Thymus (tissue), 11 donors: ENCODE results near the gene ROR1. TPM values are rescaled to one million over a fixed set of nuclear protein-coding genes. Genes with fewer than 3 reads are reported as not detected.
A peak's percentile ranks its signal among the peaks of the same experiment; 100 is the strongest.

ENCODE experiments used
- DNase-seq, 9 donors: peaks; one replicate each; pipeline ENCODE4 v3.0.0-alpha.2; 2013; ENCODE audit warnings: low spot score in 9 of 9, low read depth in 6 of 9, missing footprints in 1 of 9
- H3K27ac ChIP-seq, 2 donors: one replicate each; pipeline ENCODE4 v1.5.1; 2013; ENCODE audit warnings: control low read depth in 1 of 2, low read depth in 1 of 2, low read length in 1 of 2, mild to moderate bottlenecking in 1 of 2, moderate library complexity in 1 of 2
- H3K27me3 ChIP-seq, 2 donors: one replicate each; pipeline ENCODE4 v1.5.1; 2013; ENCODE audit warnings: low read length in 1 of 2; ENCODE audit not compliant: control insufficient read depth in 2 of 2, insufficient read depth in 1 of 2
- H3K36me3 ChIP-seq, 2 donors: one replicate each; pipeline ENCODE4 v1.5.1; 2013; ENCODE audit warnings: low read length in 1 of 2, mild to moderate bottlenecking in 1 of 2, moderate library complexity in 1 of 2; ENCODE audit not compliant: control insufficient read depth in 2 of 2, insufficient read depth in 2 of 2
- H3K4me1 ChIP-seq, 2 donors: one replicate each; pipeline ENCODE4 v1.5.1; 2013; ENCODE audit warnings: low read length in 2 of 2; ENCODE audit not compliant: control insufficient read depth in 2 of 2, insufficient read depth in 2 of 2
- H3K4me3 ChIP-seq, 2 donors: one replicate each; pipeline ENCODE4 v1.5.1; 2013; ENCODE audit warnings: low read length in 2 of 2, control low read depth in 1 of 2, mild to moderate bottlenecking in 1 of 2
- H3K9me3 ChIP-seq, 2 donors: one replicate each; pipeline ENCODE4 v1.5.1; 2013; ENCODE audit warnings: low read length in 1 of 2, mild to moderate bottlenecking in 1 of 2; ENCODE audit not compliant: control insufficient read depth in 2 of 2, insufficient read depth in 1 of 2
- WGBS: extraction: QIAGEN DNeasy Blood & Tissue Kit; methylation state at CpG from one replicate; pipeline ENCODE4 v1.1.7; 2013; 5-methylcytosine and 5-hydroxymethylcytosine counted together
- polyA plus RNA-seq: library from polyadenylated mRNA; stranded (reverse); fragments of 200-250 nt; gene quantifications from one replicate; pipeline ENCODE4 v1.2.3, GENCODE V29; 2013
- total RNA-seq: library from RNA; stranded (reverse); fragments of 120-200 nt; gene quantifications from one replicate; pipeline ENCODE4 v1.2.4, GENCODE V29; 2013
- donor health status: healthy.

ROR1 gene
- total and polyA plus RNA-seq, 2 donors = 1.5 to 5.2 TPM

DNA sequence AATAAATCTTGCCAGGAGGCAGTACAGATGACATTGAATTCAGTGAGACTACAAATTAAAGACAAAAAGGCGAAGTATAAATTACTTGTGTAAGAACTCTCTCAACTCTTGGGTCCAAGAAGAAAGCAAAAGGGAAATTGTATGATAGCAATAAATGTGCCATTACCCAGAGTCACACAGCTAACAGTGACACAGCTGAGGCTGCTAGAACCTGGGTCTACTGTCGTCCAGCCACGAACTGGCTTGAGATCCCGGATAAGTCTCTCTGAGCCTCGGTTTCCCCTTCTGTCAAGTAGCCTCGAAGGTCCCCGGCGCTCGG lies 362 bp upstream of the ROR1 start:
- peak overlapping the region; percentile 44 to 57 for H3K4me3 ChIP-seq
- H3K4me1 ChIP-seq = peaks cover 0 to 18% of the 10 kb centered on the region in 2 donors
- peaks cover 35 to 37% of the 10 kb centered on the region in 2 donors for H3K27me3 ChIP-seq
- 4% methylated on average over 9 of the region's 9 CpGs for WGBS
- no peak overlapping the region for H3K27ac ChIP-seq
- no peaks in the 10 kb centered on the region for H3K36me3 ChIP-seq
- no peak for DNase-seq
- H3K9me3 ChIP-seq = no peaks in the 10 kb centered on the region

GRCh38 chr1:63774617-63775417 lies 1.0 kb downstream of the ROR1 start:
- no peaks in the 10 kb centered on the region for H3K9me3 ChIP-seq
- peak overlapping the region in 1 of 2 donors; percentile 17 for H3K27ac ChIP-seq
- peaks cover 35 to 37% of the 10 kb centered on the region in 2 donors for H3K27me3 ChIP-seq
- DNase-seq = peak in 5 of 9 donors; percentile 13 to 61 (median 24)
- no peaks in the 10 kb centered on the region for H3K36me3 ChIP-seq
- H3K4me3 ChIP-seq = peak overlapping the region; percentile 56 to 57
- peaks cover 0 to 18% of the 10 kb centered on the region in 2 donors for H3K4me1 ChIP-seq
- WGBS = 1% methylated on average over 72 of the region's 72 CpGs

DNA sequence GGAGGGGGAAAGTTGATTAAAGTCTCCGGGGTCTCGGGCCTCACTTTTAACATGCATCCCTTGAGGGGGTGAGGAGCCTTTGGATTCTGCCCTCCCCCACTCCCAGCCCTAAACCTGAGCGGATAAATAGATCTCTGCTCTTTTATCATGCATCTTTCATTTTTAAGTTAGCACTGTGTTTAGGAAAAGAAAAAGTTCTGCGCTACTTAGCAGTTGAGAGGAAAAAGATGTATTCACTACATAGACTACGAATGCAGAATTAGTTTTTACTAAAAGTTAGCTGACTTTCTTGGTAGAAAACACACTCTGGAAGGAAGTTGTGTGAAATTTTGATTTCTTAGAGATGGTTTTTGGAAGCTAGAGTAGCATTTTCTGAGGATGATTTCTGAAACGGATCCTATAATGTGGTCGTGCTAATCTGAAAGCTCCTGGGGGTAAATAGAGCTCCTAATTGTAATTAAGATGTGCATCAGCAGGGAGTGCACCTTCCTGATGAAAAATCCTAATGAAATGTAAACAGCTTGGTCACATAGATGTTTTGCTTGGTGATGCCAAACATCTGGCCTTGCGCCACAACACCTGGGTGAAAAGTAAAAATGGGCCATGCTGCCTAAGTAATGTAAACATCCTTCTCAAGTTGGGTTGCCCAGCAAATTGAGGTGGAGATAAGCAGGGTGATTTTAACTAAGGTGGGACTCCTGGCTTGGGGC lies 1.8 kb downstream of the ROR1 start:
- H3K27ac ChIP-seq = peak overlapping the region in 1 of 2 donors; percentile 17
- DNase-seq = no peak
- H3K4me3 ChIP-seq = peak overlapping the region; percentile 56 to 57
- H3K36me3 ChIP-seq = no peaks in the 10 kb centered on the region
- no peaks in the 10 kb centered on the region for H3K9me3 ChIP-seq
- H3K27me3 ChIP-seq = peaks cover 37% of the 10 kb centered on the region in 2 donors
- 52% methylated on average over 8 of the region's 8 CpGs for WGBS
- H3K4me1 ChIP-seq = peaks cover 0 to 18% of the 10 kb centered on the region in 2 donors

- Histone ChIP-seq H3K4me1 (peaks cover 0 to 18% of the 10 kb centered on the region in 2 donors), H3K27ac (no peak overlapping the region), H3K27me3 (peaks cover 37 to 39% of the 10 kb centered on the region in 2 donors), H3K4me3 (no peak overlapping the region), H3K9me3 (no peaks in the 10 kb centered on the region), H3K36me3 (no peaks in the 10 kb centered on the region)
- no peak for DNase-seq
- WGBS = 87% methylated on average over 2 of the region's 2 CpGs
Observed at GRCh38 chr1:63777286-63777685, 3.5 kb downstream of the ROR1 start.

DNA sequence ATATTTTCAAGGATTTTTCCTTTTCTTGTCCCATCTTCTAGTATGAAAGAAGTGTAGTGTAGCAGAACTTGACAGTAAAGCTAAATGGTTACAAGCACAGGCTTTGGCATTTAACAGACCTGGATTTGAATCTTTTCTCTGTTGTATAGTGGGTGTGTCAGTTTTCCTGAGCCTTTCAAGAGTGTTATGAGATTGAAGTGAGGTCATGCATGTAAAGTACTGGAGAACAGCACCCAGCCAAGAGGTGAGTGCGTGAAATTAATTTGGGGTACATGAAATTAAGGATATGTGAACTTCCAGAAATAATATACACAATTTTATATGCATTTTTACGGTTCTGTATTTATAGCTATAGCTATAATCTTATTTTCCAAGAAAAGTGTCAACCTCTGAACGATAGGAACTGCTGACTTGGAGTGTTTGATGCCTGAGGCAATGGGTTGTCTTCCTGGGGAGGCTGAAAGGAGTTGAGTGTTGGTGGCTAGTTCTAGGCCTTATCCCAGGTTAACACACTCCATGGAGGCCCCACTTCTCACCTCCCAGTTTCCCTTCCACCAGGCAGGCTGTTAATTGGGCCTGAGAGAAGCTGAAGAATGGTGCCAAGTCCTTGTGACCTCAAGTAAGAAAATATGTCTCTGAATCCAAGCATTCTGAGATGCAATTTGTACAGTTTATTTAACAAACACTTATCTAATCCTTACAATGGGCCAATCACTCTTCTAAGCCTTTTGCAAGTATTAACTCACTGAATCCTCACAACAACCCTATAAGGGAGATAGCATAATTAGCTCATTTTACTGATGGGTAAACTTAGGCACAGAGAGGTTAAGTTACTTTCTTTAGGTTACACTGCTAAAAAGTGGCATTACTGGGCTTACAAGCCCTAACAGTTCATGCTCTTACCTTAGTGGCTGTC lies 4.4 kb downstream of the ROR1 start:
- no peaks in the 10 kb centered on the region for H3K36me3 ChIP-seq
- no peak for DNase-seq
- no peaks in the 10 kb centered on the region for H3K9me3 ChIP-seq
- H3K4me1 ChIP-seq = peaks cover 0 to 12% of the 10 kb centered on the region in 2 donors
- peaks cover 30 to 41% of the 10 kb centered on the region in 2 donors for H3K27me3 ChIP-seq
- WGBS = 91% methylated on average over 3 of the region's 3 CpGs
- H3K4me3 ChIP-seq = no peak overlapping the region
- H3K27ac ChIP-seq = no peak overlapping the region

DNA sequence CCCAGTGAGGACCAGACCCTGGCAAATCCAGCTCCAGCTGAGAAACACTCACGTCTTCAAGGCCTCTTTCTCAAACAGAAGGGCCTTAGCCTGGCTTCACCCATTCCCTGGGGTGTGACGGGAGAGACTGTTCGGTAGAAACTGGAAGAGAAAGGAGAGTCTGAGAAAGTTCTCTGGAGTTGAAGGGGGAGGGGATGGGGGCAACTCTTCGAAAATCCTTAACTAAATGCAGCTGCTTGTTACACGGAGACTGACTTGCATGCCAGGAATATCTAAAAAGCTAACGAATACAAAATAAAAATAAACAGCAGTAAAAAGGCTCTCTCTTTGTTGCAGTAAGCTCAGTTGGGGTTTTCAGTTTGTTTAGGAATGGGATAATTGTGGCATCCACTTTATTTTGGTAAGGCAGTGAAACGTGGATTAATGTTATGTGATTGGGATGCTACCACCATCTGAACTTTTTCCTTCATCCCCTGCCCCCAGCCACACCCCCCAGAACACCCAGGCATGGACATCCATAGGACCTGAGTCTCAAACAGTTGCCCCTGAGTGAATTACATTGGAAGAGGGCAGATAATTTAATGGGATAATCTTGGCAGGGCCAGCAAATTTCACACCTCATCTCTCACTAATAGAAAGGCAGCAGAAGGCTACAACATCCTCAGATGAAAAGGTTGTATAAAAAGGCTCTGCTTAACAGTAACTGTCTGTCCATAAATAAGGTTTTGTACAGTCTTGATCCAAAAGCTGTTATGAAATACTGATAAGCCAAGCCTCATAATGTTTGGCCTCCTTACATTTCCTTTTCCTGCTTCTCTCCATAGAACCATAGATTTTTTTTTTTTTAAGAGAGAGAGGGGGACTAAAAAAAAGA lies 5.8 kb downstream of the ROR1 start:
- 91% methylated on average over 7 of the region's 7 CpGs for WGBS
- no peaks in the 10 kb centered on the region for H3K36me3 ChIP-seq
- H3K27ac ChIP-seq = no peak overlapping the region
- no peak for DNase-seq
- H3K4me3 ChIP-seq = no peak overlapping the region
- peaks cover 0 to 10% of the 10 kb centered on the region in 2 donors for H3K4me1 ChIP-seq
- H3K9me3 ChIP-seq = no peaks in the 10 kb centered on the region
- H3K27me3 ChIP-seq = peaks cover 18 to 31% of the 10 kb centered on the region in 2 donors

- Histone ChIP-seq H3K27me3 (peaks cover 8 to 21% of the 10 kb centered on the region in 2 donors), H3K27ac (no peak overlapping the region), H3K4me3 (no peak overlapping the region), H3K4me1 (peaks cover 0 to 3% of the 10 kb centered on the region in 2 donors), H3K9me3 (no peaks in the 10 kb centered on the region), H3K36me3 (no peaks in the 10 kb centered on the region)
- no peak for DNase-seq
- 81% methylated on average over 3 of the region's 3 CpGs for WGBS
Observed at GRCh38 chr1:63780565-63780964, 6.7 kb downstream of the ROR1 start.

DNA sequence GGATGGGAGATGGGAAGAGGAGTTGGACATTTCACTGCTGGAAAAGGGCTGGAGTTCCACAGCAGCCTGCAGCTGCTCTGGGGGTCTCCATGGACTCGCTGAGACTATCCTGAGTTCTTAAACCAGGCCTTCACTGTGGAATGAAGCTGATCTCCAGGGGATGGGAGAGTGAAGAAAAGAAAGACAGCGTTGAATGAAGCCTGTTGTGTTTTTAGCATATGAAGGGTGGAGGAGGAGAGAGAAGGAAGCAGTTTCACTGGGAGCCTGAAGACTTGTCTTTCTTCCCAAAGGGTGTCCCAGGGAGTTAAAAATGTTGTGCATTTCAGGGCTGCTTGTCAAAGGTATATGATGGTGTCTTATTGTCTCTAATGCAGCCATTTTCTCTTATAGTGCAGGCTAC lies 9.2 kb downstream of the ROR1 start:
- Histone ChIP-seq H3K36me3 (no peaks in the 10 kb centered on the region), H3K27ac (no peak overlapping the region)

More for the DNA sequence above, 9.2 kb downstream of the ROR1 start:
- H3K27me3 ChIP-seq = peaks cover 0 to 6% of the 10 kb centered on the region in 2 donors
- H3K4me1 ChIP-seq = peaks cover 0 to 3% of the 10 kb centered on the region in 2 donors
- no peak for DNase-seq
- no peaks in the 10 kb centered on the region for H3K9me3 ChIP-seq
- WGBS = 88% methylated on average over 2 of the region's 2 CpGs
- H3K4me3 ChIP-seq = no peak overlapping the region
